Cardiac fibroblast (primary cell): ENCODE results near the gene LYRM1.

Source experiments
- DNase-seq, 2 donors: peaks; one replicate each; pipeline versions ENCODE4 v3.0.0 to v3.0.0-alpha.2; 2010; ENCODE audit warnings: low read depth in 2 of 2
- H3K4me3 ChIP-seq, 2 donors: replicated peaks in 1 of 2; 1 replicate in 1 of 2; 2 replicates in 1 of 2; pipeline ENCODE4 v1.5.1; 2011; ENCODE audit warnings: low read depth in 2 of 2, low read length in 2 of 2, mild to moderate bottlenecking in 2 of 2, moderate library complexity in 1 of 2
- TF ChIP-seq, protein P1 (sequence below): IDR thresholded peaks from one replicate; pipeline ENCODE4 v1.5.1; 2011; ENCODE audit warnings: low read depth, mild to moderate bottlenecking, low read length, inconsistent platforms

LYRM1 gene

DNA sequence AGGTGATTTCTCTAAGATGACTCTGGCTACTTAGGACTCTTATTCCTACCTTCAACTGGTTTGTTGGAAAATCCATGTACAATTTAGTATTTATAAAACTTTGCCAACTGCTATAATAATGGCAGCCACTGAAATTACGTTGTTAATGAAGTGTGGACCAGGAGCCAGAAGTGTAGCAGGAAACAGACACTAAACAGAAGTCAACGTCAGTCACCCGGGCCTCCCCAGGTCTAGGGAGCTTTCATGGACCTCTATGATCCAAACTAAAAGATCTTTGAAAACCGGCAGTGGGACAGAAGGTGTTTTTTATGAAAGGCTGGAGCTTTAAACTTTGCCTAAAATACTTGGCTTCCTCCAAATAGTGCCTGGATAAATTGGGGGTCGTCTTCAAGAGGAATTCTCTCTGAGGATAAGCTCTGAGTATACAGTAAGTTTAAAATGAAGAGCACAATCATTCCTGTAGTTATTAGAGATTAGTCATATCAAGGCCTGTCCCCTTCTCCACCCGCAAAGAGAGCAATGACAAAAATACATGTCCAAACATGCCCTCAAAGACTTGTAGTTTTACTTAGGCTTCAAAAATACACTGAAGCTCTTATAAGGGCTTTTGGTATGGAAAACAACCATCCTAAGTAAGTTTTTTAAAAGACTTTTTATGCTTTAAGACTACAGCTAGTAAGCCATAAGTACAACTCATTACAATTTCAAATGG lies 35.0 kb upstream of the LYRM1 start:
- DNase-seq, result peak in 1 of 2 donors; percentile 75
- TF ChIP-seq, protein P1, sequence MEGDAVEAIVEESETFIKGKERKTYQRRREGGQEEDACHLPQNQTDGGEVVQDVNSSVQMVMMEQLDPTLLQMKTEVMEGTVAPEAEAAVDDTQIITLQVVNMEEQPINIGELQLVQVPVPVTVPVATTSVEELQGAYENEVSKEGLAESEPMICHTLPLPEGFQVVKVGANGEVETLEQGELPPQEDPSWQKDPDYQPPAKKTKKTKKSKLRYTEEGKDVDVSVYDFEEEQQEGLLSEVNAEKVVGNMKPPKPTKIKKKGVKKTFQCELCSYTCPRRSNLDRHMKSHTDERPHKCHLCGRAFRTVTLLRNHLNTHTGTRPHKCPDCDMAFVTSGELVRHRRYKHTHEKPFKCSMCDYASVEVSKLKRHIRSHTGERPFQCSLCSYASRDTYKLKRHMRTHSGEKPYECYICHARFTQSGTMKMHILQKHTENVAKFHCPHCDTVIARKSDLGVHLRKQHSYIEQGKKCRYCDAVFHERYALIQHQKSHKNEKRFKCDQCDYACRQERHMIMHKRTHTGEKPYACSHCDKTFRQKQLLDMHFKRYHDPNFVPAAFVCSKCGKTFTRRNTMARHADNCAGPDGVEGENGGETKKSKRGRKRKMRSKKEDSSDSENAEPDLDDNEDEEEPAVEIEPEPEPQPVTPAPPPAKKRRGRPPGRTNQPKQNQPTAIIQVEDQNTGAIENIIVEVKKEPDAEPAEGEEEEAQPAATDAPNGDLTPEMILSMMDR, result no peak
- H3K4me3 ChIP-seq, result no peak overlapping the region

- TF ChIP-seq, protein P1, result no peak
- no peak overlapping the region for H3K4me3 ChIP-seq
- peak; percentile 87 to 90 for DNase-seq
These were observed 34.3 kb upstream of the LYRM1 start for GRCh38 chr16:20866145-20866772.

DNA sequence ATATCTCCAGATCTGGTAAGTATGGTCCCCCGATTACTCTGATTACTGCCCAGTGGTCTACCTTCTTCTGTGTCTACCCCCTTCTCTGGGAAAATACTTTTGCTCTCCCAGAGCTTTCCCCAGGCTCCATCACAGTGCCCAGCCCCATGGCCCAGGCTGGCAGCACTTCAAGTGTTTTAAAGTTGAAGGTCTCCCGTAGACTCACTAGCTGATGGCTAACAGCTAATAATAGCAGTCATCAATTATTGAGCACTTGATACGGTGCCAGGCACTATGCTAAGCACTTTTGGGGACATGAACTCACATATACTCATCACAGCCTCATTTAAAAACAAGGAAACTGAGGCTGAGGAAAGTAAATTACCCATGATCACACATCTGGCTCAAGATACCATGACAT lies 33.8 kb upstream of the LYRM1 start:
- TF ChIP-seq, protein P1, result no peak
- H3K4me3 ChIP-seq, result no peak overlapping the region
- DNase-seq, result no peak

- TF ChIP-seq, protein P1, result no peak
- DNase-seq, result peak; percentile 44 to 64
- H3K4me3 ChIP-seq, result no peak overlapping the region
These were observed 33.0 kb upstream of the LYRM1 start for GRCh38 chr16:20867585-20867984.

- TF ChIP-seq, protein P1, result no peak
- no peak overlapping the region for H3K4me3 ChIP-seq
- peak; percentile 57 to 86 for DNase-seq
These were observed 31.7 kb upstream of the LYRM1 start for GRCh38 chr16:20868890-20869289.

DNA sequence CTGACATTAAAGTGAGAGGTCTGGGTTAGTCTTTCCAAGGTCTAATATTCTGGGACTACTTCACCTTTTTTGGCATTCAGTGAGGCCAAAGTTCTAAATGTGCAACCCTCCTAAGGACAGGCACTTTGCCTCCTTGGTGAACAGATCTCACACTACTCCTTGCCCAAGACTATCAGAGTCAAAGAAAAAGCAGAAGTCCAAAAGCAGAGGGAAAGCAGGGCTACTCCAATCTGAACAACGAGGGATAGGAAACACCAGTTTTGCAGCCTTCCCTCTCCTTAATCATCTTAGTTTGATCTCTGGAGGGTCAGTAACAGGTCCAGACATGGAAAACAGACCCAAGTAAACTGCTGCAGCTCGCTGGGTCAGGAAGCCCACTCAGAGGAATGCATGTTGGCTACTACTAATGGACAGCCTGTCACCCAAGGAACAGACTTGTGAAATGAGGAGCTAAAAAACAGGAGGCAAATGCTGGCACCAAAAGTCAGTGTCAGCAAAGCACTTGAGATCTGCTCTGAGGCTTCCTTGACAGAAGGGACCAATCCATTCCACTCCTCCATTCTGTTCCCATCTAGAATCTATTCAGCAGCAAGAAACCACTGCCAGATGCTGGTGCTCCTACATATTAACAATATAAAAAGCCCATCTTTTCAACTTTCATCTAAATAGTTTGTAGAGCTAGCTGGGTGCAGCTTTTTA lies 30.3 kb upstream of the LYRM1 start:
- TF ChIP-seq, protein P1, result no peak
- DNase-seq, result no peak
- no peak overlapping the region for H3K4me3 ChIP-seq
